ENCODE data around the gene ARHGEF6.

Gene ARHGEF6

DNA sequence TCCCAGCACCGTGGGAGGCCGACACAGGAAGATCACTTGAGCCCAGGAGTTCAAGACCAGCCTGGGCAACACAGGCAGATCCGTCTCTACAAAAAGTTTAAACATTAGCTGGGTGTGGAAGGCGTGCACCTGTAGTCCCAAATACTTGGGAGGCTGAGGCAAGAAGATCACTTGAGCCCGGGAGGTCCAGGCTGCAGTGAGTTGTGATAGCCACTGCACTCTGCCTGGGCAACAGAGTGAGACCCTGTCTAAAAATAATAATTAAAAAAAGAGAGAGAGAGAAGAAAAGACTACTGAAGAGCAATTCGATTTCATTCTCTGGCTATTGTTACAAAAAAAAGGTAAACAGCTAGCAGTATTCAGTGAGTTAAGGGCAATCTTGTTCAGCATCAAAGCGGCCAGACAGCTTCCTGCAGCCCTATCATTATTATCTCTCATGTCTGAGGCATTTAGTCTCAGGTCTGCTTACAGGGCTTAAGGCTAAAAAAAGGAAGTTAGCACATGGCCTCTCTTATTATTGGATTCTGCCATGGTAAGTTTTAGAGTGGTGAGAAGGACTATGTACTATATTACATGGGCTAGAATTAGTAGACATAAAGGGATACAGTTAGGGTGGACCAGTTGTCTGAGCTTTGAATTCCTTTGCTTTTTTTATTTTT, 37.9 kb downstream of the ARHGEF6 start:
- Histone ChIP-seq H3K9ac (ENCODE audit: low read length) (no peak overlapping the region), H3K36me3 (ENCODE audit: control insufficient read depth, insufficient read depth, low read length, severe bottlenecking) (peaks cover 5% of the 10 kb centered on the region), H3K4me1 (ENCODE audit: control insufficient read depth, insufficient read depth, low read length) (peaks cover 24% of the 10 kb centered on the region), H3K9me3 (ENCODE audit: control insufficient read depth, low read length) (no peaks in the 10 kb centered on the region), H3K4me3 (ENCODE audit: low read length) (no peak overlapping the region), H3K27me3 (replicated peaks; ENCODE audit: control insufficient read depth, insufficient read depth, low read length) (peaks cover 6% of the 10 kb centered on the region)
- DNase-seq (ENCODE audit: low read depth) = no peak

- H3K4me1 ChIP-seq (ENCODE audit: control insufficient read depth, insufficient read depth, low read length) = peaks cover 7% of the 10 kb centered on the region
- DNase-seq (ENCODE audit: low read depth) = no peak
- peaks cover 3% of the 10 kb centered on the region for H3K36me3 ChIP-seq (ENCODE audit: control insufficient read depth, insufficient read depth, low read length, severe bottlenecking)
- H3K9me3 ChIP-seq (ENCODE audit: control insufficient read depth, low read length) = no peaks in the 10 kb centered on the region
- no peak overlapping the region for H3K4me3 ChIP-seq (ENCODE audit: low read length)
- no peak overlapping the region for H3K9ac ChIP-seq (ENCODE audit: low read length)
- H3K27me3 ChIP-seq (replicated peaks; ENCODE audit: control insufficient read depth, insufficient read depth, low read length) = peaks cover 12% of the 10 kb centered on the region
Measured at GRCh38 chrX:136738049-136738729, 42.5 kb downstream of the ARHGEF6 start.

DNA sequence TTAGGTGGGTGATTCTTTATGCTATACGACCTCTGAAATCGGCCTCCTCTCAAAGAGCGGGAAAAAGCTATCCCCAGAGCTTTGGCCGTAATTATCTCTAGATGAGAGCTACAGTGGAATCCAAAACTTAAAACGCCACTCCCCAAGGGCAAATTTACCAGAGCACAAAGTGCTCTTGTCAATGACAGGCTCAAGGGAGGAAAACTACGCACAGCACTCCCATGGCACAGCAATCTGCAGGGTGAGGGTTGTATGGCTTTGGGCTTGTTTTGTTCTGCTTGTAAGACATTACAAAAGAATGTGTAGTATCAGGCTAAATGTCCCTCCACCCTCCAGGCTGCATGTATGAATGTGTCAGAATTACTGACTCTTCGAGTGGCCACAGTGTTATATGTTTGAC, 44.0 kb downstream of the ARHGEF6 start:
- H3K4me1 ChIP-seq (ENCODE audit: control insufficient read depth, insufficient read depth, low read length) = peaks cover 14% of the 10 kb centered on the region
- H3K36me3 ChIP-seq (ENCODE audit: control insufficient read depth, insufficient read depth, low read length, severe bottlenecking) = peaks cover 3% of the 10 kb centered on the region
- H3K4me3 ChIP-seq (ENCODE audit: low read length) = no peak overlapping the region
- no peak overlapping the region for H3K9ac ChIP-seq (ENCODE audit: low read length)
- no peaks in the 10 kb centered on the region for H3K9me3 ChIP-seq (ENCODE audit: control insufficient read depth, low read length)
- no peak for DNase-seq (ENCODE audit: low read depth)
- H3K27me3 ChIP-seq (replicated peaks; ENCODE audit: control insufficient read depth, insufficient read depth, low read length) = peaks cover 12% of the 10 kb centered on the region

- no peak for DNase-seq (ENCODE audit: low read depth)
- Histone ChIP-seq H3K27me3 (replicated peaks; ENCODE audit: control insufficient read depth, insufficient read depth, low read length) (peaks cover 12% of the 10 kb centered on the region), H3K4me1 (ENCODE audit: control insufficient read depth, insufficient read depth, low read length) (peaks cover 23% of the 10 kb centered on the region), H3K4me3 (ENCODE audit: low read length) (no peak overlapping the region), H3K9me3 (ENCODE audit: control insufficient read depth, low read length) (no peaks in the 10 kb centered on the region), H3K9ac (ENCODE audit: low read length) (no peak overlapping the region), H3K36me3 (ENCODE audit: control insufficient read depth, insufficient read depth, low read length, severe bottlenecking) (peaks cover 3% of the 10 kb centered on the region)
Measured at GRCh38 chrX:136735601-136736000, 45.1 kb downstream of the ARHGEF6 start.

DNA sequence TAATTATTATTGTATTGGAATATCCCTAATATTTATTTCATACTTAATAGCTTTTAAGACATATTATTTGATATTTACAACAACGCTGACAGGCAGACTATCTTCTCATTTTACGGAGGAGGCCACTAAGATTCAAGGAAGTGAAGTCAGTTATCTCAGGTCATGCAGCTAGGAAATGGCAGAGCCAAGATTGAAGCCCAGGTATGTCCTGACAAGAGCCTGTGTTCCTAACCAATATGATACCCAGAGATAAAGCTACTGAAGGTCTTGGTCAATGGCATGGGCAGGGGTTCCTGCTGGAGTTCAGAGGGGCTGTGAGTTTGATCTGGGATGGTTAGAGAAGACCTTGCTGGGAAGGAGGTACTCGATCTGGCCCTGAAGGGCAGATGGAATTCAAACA, 47.1 kb downstream of the ARHGEF6 start:
- Histone ChIP-seq H3K36me3 (ENCODE audit: control insufficient read depth, insufficient read depth, low read length, severe bottlenecking) (peaks cover 3% of the 10 kb centered on the region), H3K4me1 (ENCODE audit: control insufficient read depth, insufficient read depth, low read length) (peaks cover 28% of the 10 kb centered on the region), H3K9ac (ENCODE audit: low read length) (no peak overlapping the region), H3K9me3 (ENCODE audit: control insufficient read depth, low read length) (no peaks in the 10 kb centered on the region), H3K27me3 (replicated peaks; ENCODE audit: control insufficient read depth, insufficient read depth, low read length) (peaks cover 8% of the 10 kb centered on the region), H3K4me3 (ENCODE audit: low read length) (no peak overlapping the region)
- DNase-seq (ENCODE audit: low read depth) = no peak

GRCh38 chrX:136731798-136732197, 48.9 kb downstream of the ARHGEF6 start:
- peaks cover 3% of the 10 kb centered on the region for H3K36me3 ChIP-seq (ENCODE audit: control insufficient read depth, insufficient read depth, low read length, severe bottlenecking)
- H3K9me3 ChIP-seq (ENCODE audit: control insufficient read depth, low read length) = no peaks in the 10 kb centered on the region
- H3K4me1 ChIP-seq (ENCODE audit: control insufficient read depth, insufficient read depth, low read length) = peaks cover 31% of the 10 kb centered on the region
- H3K9ac ChIP-seq (ENCODE audit: low read length) = no peak overlapping the region
- DNase-seq (ENCODE audit: low read depth) = no peak
- peaks cover 4% of the 10 kb centered on the region for H3K27me3 ChIP-seq (replicated peaks; ENCODE audit: control insufficient read depth, insufficient read depth, low read length)
- peak overlapping the region; percentile 40 for H3K4me3 ChIP-seq (ENCODE audit: low read length)

GRCh38 chrX:136731207-136731782, 49.4 kb downstream of the ARHGEF6 start:
- Histone ChIP-seq H3K9me3 (ENCODE audit: control insufficient read depth, low read length) (no peaks in the 10 kb centered on the region), H3K36me3 (ENCODE audit: control insufficient read depth, insufficient read depth, low read length, severe bottlenecking) (no peaks in the 10 kb centered on the region), H3K27me3 (replicated peaks; ENCODE audit: control insufficient read depth, insufficient read depth, low read length) (no peaks in the 10 kb centered on the region), H3K4me3 (ENCODE audit: low read length) (peak overlapping the region; percentile 40), H3K4me1 (ENCODE audit: control insufficient read depth, insufficient read depth, low read length) (peaks cover 36% of the 10 kb centered on the region), H3K9ac (ENCODE audit: low read length) (no peak overlapping the region)
- DNase-seq (ENCODE audit: low read depth) = peak; percentile 34

DNA sequence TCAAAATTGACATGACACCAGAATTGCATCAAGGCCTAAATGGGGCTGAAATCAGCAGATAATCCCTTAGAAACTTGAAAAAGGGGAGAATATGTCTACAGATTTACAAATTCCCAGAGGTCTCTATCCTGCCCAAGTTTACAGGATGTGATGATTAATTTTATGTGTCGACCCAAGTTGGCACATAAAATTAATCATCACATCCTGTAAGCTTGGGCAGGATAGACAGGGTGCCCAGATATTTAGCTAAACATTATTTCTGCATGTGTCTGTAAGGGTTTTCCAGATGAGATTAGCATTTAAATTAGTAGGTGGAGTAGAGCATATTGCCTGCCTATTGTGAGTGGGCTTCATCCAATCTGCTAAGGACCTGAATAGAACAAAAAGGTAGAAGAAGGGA, 52.3 kb downstream of the ARHGEF6 start:
- H3K36me3 ChIP-seq (ENCODE audit: control insufficient read depth, insufficient read depth, low read length, severe bottlenecking) = no peaks in the 10 kb centered on the region
- H3K4me3 ChIP-seq (ENCODE audit: low read length) = no peak overlapping the region
- no peak overlapping the region for H3K9ac ChIP-seq (ENCODE audit: low read length)
- DNase-seq (ENCODE audit: low read depth) = no peak
- no peaks in the 10 kb centered on the region for H3K9me3 ChIP-seq (ENCODE audit: control insufficient read depth, low read length)
- no peaks in the 10 kb centered on the region for H3K27me3 ChIP-seq (replicated peaks; ENCODE audit: control insufficient read depth, insufficient read depth, low read length)
- peaks cover 43% of the 10 kb centered on the region for H3K4me1 ChIP-seq (ENCODE audit: control insufficient read depth, insufficient read depth, low read length)

DNA sequence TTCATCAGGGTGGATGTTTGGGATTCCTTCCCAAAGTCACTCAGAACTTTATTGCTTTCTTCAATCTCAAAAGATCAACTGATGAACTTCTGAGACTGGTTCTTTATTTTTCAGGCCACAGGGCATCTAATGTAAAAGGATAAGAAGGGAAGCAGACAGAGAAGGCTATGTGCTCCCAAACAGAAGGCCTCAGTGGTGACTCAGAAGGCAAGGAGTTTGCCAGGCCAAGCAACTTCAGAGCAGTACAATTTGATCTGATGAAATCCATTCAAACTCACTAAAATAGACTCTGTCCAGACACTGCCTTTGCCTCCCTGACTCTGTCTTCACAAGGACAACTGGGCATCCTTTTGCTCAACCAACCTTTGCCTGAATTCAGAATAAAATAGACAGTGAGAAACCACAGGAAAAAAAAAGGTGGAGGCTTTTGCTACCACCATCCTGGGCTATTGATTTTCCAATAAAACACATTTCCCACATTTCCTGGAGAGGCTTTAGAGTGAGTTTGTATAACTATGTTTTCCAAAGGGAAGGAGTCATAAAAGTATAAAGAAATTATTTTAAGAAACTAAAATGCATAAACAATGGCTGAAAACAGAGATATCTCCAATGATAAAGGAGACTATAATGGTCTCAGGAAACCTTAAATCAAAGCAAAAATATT, 55.2 kb downstream of the ARHGEF6 start:
- no peaks in the 10 kb centered on the region for H3K9me3 ChIP-seq (ENCODE audit: control insufficient read depth, low read length)
- peak; percentile 86 for DNase-seq (ENCODE audit: low read depth)
- H3K9ac ChIP-seq (ENCODE audit: low read length) = no peak overlapping the region
- no peaks in the 10 kb centered on the region for H3K36me3 ChIP-seq (ENCODE audit: control insufficient read depth, insufficient read depth, low read length, severe bottlenecking)
- H3K4me3 ChIP-seq (ENCODE audit: low read length) = no peak overlapping the region
- H3K27me3 ChIP-seq (replicated peaks; ENCODE audit: control insufficient read depth, insufficient read depth, low read length) = no peaks in the 10 kb centered on the region
- H3K4me1 ChIP-seq (ENCODE audit: control insufficient read depth, insufficient read depth, low read length) = peaks cover 27% of the 10 kb centered on the region

- no peaks in the 10 kb centered on the region for H3K36me3 ChIP-seq (ENCODE audit: control insufficient read depth, insufficient read depth, low read length, severe bottlenecking)
- H3K9me3 ChIP-seq (ENCODE audit: control insufficient read depth, low read length) = no peaks in the 10 kb centered on the region
- H3K4me3 ChIP-seq (ENCODE audit: low read length) = no peak overlapping the region
- H3K27me3 ChIP-seq (replicated peaks; ENCODE audit: control insufficient read depth, insufficient read depth, low read length) = no peaks in the 10 kb centered on the region
- no peak overlapping the region for H3K9ac ChIP-seq (ENCODE audit: low read length)
- H3K4me1 ChIP-seq (ENCODE audit: control insufficient read depth, insufficient read depth, low read length) = peaks cover 7% of the 10 kb centered on the region
- DNase-seq (ENCODE audit: low read depth) = no peak
Measured at GRCh38 chrX:136718091-136718490, 62.6 kb downstream of the ARHGEF6 start.

Measured in adipocyte (in vitro differentiated cells).